NOMO-1 treated with dmso at 0.1 percent for 144 hours (cell line): ENCODE data around the gene GPR171.

ENCODE experiments used
- DNase-seq: peaks from one replicate; lab custom pipeline; 2025; ENCODE audit not compliant: unreplicated experiment; lab: John Stamatoyannopoulos, UW

Gene GPR171

DNA sequence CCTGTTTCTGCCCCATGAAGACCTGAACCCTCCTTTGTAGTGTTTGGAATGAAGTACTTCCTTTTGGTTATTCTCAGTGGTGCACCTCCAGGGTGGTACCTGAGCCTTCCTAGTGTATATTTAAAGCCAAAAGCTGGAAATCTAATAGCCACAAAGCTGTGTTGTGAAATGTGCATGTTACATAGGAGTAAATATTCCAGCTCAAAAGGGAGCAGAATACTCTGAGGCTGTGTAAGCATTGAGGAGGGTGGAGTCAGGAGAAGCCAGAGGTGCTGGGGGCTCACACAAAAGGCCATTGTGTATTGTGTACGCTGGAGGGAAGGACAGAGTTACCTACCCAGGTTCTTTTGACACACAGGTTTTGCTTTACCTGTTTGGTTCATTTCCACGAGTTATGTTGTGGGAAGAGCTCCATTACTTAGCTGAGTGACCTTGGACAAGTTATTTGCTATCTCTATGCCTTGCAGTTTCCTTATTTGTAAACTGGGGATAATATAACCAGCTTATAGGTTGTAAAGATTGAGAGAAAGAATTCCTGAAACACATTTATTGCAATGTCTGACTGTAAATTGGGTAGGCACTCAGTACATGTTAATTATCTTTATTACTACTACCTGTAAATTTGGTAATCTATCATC, 24.7 kb downstream of the GPR171 start:
- no peak for DNase-seq

DNA sequence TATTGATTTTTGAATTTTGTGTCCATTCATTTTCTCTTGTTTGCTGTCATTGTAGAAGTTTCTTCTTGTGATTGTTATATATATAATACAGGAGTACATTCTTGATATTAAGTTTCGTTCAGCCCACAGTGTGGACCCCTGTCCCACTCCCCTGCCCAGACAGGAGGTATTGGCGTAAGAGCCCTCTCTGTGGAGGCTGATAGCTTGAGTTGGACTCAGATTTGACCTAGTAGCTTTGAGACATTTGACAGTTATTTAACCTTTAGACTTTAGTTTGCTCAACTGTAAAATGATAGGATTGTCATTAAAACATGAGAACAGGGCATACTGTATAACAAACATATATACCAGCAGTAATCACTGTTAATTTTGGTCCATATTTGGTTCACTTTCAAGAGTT, 27.1 kb downstream of the GPR171 start:
- no peak for DNase-seq

DNA sequence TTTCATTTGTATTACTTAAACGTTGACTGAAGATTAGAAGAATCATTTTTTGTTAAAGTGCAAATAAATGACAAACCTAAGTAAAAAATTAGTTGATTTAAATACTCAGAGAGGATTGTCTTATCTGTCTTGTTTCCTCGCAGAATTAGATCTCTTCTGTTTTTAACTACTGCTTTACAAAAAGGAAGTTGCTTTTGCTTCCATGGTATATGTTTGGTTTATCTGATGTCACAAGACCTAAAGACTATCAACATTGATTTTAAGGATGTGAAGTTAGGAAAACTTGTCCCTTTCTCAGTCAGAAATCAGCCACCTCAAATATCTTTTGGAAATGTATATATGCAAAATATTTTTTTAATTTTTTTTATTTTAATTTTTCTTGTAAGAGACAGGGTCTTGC, 28.7 kb downstream of the GPR171 start:
- DNase-seq, result no peak

DNA sequence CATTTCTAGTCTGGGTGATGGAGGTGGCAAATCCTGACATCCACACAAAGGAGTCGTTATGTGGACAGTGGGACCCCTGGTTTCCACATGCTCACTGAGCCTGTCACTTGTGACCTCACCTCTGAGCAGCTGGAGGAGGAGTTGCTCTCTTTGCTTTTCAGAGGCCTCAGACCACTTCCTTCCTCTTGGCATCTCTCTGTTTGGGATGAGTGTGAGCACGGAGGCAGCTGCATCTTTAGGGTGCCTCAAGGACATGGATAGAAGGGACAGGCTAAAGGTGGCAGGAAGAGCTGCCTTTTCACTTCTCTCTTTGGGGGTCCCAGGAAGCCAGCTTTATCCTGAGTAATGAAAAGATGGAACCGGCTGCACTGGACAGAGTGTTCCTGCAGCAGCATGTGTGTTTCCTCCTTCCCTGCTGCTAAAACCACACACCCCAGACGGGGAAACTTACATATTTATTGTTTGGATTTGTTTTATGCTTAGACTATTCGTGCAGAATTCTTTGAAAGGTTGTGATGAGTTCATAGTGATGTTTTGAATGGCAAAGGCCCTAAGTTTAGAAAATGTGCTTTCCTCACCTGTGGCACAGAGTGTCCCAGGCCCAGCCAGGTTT, 31.8 kb downstream of the GPR171 start:
- peak; percentile 33 for DNase-seq

DNA sequence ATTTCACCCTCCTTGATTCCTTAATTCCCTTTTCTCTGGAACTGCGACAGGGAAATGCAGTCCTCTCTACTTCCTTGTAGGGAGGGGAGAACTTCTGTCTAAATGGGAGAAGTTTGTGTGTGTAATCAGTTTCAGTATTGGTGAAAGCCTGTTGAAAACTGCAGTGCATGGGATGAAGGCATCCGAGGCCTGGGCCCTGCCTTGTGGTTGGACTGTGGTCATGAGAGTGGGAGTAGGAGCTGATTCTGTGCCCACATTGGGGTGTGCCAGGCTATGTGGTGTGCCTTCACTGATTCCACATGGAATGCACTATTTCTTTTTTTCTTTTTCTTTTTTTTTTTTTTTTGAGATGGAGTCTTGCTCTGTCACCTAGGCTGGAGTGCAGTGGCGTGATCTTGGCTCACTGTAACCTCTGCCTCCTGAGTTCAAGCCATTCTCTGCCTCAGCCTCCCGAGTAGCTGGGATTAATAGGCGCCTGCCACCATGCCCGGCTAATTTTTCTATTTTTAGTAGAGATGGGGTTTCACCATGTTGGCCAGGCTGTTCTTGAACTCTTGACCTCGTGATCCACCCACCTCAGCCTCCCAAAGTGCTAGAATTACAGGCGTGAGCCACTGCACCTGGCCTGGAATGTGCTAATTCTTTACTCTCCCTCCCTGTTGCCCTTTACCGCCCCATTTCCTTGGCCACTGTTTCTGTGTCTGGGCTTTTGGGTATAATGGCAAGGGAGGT, 32.9 kb downstream of the GPR171 start:
- DNase-seq, result peak; percentile 89

- DNase-seq, result peak; percentile 89
Measured at GRCh38 chr3:151169262-151169947, 33.6 kb downstream of the GPR171 start.

DNA sequence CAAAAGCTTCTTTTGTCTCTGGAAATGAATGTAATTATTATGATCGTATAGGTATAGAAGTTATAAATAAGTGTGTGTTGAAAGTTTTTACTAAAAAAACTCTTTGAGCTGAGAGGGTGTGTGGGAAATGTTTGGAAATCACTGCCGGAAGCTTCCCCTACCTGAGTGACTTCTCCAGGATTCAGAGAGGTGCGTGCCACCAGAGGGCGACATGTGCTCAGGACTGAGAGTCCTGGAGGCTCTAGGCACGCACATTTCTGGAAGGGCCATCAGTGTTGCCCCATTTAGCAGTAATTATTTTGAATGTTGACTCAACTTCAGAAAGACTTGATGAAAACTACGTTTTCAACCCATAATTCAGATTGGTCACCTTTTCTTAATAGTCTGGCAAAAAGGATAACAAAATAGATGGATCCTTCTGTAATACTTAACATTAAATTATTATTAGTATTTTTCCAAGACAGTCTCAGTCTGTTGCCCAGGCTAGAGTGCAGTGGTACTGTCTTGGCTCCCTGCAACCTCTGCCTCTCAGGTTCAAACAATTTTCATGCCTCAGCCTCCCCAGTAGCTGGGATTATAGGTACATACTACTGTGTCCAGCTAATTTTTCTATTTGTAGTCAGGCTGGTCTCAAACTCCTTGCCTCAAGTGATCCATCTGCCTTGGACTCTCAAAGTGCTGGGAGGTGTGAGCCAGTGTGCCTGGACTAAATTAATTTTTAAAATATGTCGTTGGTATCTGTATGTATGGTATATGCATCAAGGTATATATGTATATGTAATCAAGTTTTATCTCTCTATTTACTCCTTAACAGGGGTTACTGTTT, 34.5 kb downstream of the GPR171 start:
- peak; percentile 79 for DNase-seq

- DNase-seq, result no peak
Measured at GRCh38 chr3:151166161-151166560, 36.9 kb downstream of the GPR171 start.

DNA sequence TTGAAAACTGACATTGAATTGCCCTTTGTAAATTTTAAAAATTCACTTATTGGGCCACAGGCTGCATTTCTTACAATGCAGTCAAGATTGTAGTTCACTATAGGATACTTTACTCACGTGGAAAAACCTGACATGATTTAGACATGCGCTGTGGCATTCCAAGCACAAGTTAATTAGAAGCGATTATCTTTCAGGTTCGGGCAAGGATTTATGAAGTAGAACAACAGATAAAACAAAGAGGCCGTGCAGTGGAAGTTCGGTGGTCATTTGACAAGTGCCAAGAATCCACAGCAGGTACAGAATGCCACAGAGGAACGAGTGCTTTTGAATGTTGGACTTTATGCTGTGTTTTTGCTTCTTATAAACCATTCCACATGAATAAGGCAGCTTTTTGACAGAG, 37.8 kb downstream of the GPR171 start:
- DNase-seq, result no peak

- DNase-seq, result no peak
Measured at GRCh38 chr3:151159806-151160205, 43.2 kb downstream of the GPR171 start.

DNA sequence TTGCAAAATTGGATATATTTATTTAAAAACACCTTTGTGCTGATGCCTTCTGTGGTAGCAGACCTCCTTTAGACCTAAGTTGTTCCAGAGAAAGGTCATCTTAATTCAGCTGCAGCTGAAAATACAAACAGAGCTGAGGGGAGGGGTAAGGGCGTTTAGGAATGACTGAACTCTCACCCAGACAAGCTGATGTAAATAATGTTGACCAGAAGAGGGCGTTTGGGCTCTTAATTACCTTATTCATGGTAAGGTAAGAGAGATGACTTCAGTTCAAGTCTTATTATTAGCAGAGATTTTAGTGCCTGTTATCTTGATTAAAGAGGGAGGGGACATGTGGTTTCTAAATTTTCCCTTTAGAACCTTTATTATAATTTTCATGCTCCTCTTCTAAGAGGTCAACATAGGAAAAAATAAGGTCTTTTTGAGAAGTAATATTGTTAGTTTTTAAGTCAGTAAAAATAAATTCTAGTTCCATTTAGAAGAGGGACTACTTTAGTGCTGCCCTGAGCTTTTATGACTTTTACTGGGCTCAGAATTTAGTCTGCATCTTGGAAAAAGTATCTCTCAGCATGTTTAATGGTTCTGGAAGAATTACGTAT, 46.3 kb downstream of the GPR171 start:
- peak; percentile 62 for DNase-seq

DNA sequence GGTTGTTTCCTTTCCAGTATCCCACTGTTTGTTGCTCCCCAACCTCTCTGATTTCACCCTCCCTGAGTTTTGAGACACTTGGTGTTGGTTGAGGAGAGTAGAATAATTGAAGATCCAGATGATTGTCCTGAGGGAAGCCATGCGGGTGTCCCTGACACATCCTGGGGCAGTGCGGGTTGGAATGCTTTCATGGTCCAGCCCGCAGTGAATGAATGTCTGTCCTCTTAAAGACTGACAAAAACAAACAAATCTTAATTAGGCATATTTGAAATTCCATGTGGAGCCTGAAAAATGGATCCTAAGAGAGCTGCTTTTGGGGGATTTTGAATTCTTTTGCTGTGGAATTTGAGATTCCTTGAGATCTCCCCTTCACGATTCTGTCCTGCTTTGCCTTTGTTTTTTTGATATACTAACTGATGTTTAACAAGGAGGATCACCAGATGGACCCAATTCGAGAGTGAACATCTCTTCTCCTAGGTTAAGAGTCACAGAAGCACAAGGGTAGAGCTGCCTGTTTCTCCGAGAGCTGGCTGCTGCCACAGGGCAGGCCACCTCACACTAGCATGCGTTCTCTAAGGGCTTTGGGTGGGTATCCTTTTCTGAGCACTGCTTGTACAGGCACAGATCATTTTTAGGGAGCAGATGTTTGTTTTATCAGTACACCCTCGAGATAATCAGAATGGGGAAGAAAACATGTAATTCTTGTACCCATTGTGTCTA, 47.4 kb downstream of the GPR171 start:
- DNase-seq, result no peak

GRCh38 chr3:151154566-151154965, 48.5 kb downstream of the GPR171 start:
- no peak for DNase-seq

DNA sequence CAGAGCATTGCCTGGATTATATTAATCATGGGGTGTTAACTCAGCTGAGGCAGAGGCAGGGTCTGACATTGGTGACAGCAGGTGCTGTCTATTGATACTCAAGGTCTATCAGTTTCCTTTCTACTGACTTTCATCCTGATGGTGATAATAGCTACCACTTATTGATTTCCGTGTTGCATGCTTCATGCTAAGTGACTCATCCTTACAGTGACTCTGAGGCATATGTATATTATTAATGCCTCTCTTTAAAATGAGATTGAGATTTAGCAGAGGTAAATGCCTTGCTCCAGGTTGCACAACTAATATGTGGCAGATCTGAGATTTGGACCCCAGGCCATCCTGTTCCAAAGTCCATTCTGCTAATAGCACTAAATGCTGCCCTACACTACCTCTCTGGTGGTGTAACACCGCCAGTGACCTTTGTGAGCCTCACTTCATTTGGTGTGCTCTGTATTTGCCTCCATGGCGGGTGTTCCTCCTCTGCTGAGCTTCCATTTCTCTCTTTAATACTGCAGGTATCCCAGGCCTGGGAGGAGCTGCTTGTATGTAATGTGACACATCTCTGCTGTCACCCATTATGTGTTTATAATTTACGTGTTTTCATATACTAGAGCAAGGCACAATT, 50.4 kb downstream of the GPR171 start:
- DNase-seq, result no peak
